ENCODE data around the gene HYOU1.

HYOU1 gene

DNA sequence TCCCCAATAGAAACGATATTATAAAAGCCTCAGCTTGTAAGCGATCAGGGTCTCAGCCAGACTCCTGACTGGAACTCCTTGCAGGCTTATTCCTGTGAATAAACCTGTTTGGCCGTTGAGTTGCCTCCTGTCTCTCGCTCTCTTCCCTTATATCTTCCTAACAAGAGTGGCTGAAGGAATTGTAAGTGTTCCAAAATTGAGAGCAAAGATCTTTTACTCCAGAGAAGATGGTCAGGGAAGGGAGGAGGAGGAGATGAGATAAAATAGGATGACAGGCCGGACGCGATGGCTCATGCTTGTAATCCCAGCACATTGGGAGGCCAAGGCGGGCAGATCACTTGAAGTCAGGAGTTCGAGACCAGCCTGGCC is 25.1 kb downstream of the HYOU1 start:
- no peak overlapping the region for H3K27ac ChIP-seq
- TF ChIP-seq CTCF (conservative IDR thresholded peaks at IDR 0.05), result no peak

GRCh38 chr11:119030329-119031047 is 26.5 kb downstream of the HYOU1 start, which contains the start of gene SLC37A4:
Gene SLC37A4, minus strand, starts transcription at chr11:119030877.
- no peak; the same call in 1 of the 2 replicates for TF ChIP-seq CTCF (conservative IDR thresholded peaks at IDR 0.05)
- peak within 1 kb of the TSS; percentile 88 for H3K27ac ChIP-seq

GRCh38 chr11:119030029-119030328 is 27.0 kb downstream of the HYOU1 start:
- no peak for TF ChIP-seq CTCF (conservative IDR thresholded peaks at IDR 0.05)
- peak overlapping the region; percentile 88 for H3K27ac ChIP-seq

DNA sequence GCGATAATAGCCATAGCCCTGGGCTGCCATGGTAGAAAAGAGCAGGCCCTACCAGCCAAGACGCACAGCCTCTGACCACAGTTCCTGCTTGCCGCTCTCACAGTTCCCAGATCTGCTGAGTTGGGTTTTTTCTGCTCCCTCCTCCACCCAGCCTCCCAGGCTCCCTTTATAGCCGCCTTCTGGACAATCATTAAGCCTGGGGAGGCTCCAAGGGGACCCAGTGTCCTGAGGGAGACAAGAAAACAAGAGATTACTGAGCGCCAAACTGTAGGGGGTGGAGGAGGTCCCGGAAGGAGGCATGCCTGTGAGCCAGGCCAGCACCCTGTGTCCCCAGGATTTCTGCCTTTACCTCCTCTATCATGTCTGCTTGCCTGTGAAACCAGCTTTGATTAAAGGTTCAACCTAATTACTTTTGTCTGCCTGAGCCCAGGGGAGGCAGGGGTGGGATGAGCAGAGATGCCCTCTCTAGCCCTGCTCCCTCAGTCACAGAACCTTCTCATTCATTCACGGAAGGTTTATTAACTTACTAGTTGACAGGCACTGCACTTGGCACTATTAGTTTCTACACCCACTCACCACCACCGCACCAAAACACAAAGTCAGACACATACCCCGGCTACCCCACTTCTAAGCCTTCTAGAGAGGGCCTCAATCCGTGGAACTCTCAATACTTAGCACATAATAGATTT is 27.5 kb downstream of the HYOU1 start:
- peak overlapping the region; percentile 88 for H3K27ac ChIP-seq
- TF ChIP-seq CTCF (conservative IDR thresholded peaks at IDR 0.05), result no peak

- peak overlapping the region; percentile 88 for H3K27ac ChIP-seq
- no peak for TF ChIP-seq CTCF (conservative IDR thresholded peaks at IDR 0.05)
Measured at GRCh38 chr11:119029069-119029339, 28.0 kb downstream of the HYOU1 start.

- H3K27ac ChIP-seq, result peak overlapping the region; percentile 88
- TF ChIP-seq CTCF (conservative IDR thresholded peaks at IDR 0.05), result no peak
Measured at GRCh38 chr11:119028346-119029068, 28.5 kb downstream of the HYOU1 start.

GRCh38 chr11:119027561-119028345 is 29.3 kb downstream of the HYOU1 start:
- no peak for TF ChIP-seq CTCF (conservative IDR thresholded peaks at IDR 0.05)
- H3K27ac ChIP-seq, result peak overlapping the region; percentile 88; the same call in 1 of the 2 replicates

Measured in VCaP (cell line).